Ishikawa (cell line): Measurements from ENCODE around the gene FN3K.

Experiments
- CEBPB ChIP-seq: IDR thresholded peaks from 2 replicates; pipeline ENCODE4 v1.6.1; 2012
- CREB1 ChIP-seq: IDR thresholded peaks from 2 replicates; pipeline ENCODE4 v1.6.1; 2012; ENCODE audit warnings: low read depth
- EGR1 ChIP-seq: IDR thresholded peaks from 2 replicates; pipeline ENCODE4 v1.6.1; 2012
- EP300 ChIP-seq: IDR thresholded peaks from 2 replicates; pipeline ENCODE4 v1.6.1; 2012; ENCODE audit warnings: borderline replicate concordance
- FOXM1 ChIP-seq: IDR thresholded peaks from 2 replicates; pipeline ENCODE4 v1.6.1; 2012; ENCODE audit warnings: low read depth, borderline replicate concordance
- NFIC ChIP-seq: IDR thresholded peaks from 2 replicates; pipeline ENCODE4 v1.6.1; 2012
- RAD21 ChIP-seq: IDR thresholded peaks from 2 replicates; pipeline ENCODE4 v1.6.1; 2012; ENCODE audit warnings: low read depth
- TAF1 ChIP-seq: IDR thresholded peaks from 2 replicates; pipeline ENCODE4 v1.6.1; 2012; ENCODE audit warnings: low read depth, mild to moderate bottlenecking
- TCF12 ChIP-seq: IDR thresholded peaks from 2 replicates; pipeline ENCODE4 v1.6.1; 2012; ENCODE audit warnings: low read depth
- TEAD4 ChIP-seq: IDR thresholded peaks from 2 replicates; pipeline ENCODE4 v1.6.1; 2012
- YY1 ChIP-seq: IDR thresholded peaks from 2 replicates; pipeline ENCODE4 v1.6.1; 2012; ENCODE audit warnings: low read depth
- ZBTB7A ChIP-seq: IDR thresholded peaks from 2 replicates; pipeline ENCODE4 v1.6.1; 2012; ENCODE audit warnings: low read depth
- TF ChIP-seq, protein P1 (sequence below): IDR thresholded peaks from 2 replicates; pipeline ENCODE4 v1.6.1; 2012
- TF ChIP-seq, protein P2 (sequence below): IDR thresholded peaks from 2 replicates; pipeline ENCODE4 v1.6.1; 2012; ENCODE audit warnings: low read depth, mild to moderate bottlenecking
- TF ChIP-seq, protein P3 (sequence below): IDR thresholded peaks from 2 replicates; pipeline ENCODE4 v1.6.1; 2012

Gene FN3K

DNA sequence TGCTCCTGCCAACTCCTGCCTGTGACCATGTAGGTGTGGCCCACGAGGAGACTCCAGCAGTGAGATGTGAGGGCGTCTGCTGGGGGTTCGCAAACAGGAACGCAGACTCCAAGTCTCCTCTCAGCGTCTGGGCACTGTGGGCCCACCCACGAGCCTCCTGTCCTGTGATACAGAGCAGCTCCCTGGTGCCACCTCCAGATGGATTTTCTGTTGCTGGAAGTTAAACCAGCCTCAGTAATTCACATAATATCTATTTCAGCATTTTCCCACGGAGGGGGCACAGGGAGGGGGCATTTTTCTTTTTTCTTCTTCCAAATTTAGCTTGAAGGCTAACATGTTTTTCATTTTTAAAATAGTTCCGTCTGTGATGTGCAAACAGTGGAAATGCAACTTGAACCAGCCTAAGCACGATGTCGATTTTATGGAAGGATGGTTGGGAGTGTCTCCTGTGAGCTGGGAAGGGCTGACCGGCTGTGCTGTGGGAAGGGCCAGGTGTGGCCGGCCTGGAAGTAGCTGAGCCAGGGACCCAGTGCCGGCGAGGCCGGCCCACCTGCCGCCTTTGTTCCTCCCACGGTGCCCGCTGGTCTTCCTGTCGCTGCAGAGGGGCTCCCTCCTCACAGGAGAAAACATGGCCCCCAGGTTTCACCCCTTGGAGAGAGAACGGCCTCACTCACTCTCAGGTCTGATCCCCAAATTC is 33.0 kb upstream of the FN3K start:
- TF ChIP-seq EGR1: no peak
- TF ChIP-seq TAF1: no peak
- no peak for TF ChIP-seq FOXM1
- TF ChIP-seq TEAD4: no peak
- TF ChIP-seq EP300: no peak
- TF ChIP-seq, protein P1, sequence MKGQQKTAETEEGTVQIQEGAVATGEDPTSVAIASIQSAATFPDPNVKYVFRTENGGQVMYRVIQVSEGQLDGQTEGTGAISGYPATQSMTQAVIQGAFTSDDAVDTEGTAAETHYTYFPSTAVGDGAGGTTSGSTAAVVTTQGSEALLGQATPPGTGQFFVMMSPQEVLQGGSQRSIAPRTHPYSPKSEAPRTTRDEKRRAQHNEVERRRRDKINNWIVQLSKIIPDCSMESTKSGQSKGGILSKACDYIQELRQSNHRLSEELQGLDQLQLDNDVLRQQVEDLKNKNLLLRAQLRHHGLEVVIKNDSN: no peak
- no peak for TF ChIP-seq ZBTB7A
- no peak for TF ChIP-seq YY1
- no peak for TF ChIP-seq RAD21

DNA sequence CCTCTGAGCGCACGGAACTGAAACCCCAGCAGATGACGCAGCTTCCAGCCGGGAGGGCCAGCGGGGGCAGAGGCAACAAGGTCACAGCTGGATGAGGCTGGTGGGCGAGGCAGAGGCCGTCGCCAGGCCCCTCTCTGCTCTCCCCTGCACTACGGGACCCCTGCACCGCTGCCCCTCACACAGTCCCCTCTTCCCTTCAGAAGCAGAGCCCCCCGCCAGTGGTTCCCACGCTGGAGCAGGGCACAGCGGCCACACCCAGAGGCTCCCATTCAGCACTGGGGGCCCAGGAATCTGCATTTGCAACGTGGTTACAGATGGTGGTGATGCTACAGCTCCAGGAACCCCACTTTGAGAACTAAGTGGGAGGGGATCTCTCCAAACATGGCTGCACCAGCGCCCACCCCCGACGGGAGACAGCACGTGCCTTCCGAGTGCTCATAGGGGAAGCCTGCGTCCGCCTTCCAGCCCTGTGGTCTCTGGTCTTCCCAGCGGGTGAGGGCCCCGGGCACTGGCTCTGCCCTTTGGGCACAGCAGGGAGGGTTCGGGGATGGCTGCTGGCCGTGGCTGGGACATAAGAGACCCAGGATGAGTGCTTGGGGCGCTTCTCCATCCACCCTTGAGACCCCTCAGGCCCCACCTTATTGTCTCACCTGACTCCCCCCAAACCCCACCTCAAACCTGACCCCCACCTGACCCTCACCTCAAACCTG is 32.2 kb upstream of the FN3K start:
- no peak for TF ChIP-seq CREB1
- no peak for TF ChIP-seq YY1
- TF ChIP-seq, protein P1: no peak
- no peak for TF ChIP-seq FOXM1
- TF ChIP-seq EGR1: no peak
- no peak for TF ChIP-seq CEBPB
- TF ChIP-seq, protein P2, sequence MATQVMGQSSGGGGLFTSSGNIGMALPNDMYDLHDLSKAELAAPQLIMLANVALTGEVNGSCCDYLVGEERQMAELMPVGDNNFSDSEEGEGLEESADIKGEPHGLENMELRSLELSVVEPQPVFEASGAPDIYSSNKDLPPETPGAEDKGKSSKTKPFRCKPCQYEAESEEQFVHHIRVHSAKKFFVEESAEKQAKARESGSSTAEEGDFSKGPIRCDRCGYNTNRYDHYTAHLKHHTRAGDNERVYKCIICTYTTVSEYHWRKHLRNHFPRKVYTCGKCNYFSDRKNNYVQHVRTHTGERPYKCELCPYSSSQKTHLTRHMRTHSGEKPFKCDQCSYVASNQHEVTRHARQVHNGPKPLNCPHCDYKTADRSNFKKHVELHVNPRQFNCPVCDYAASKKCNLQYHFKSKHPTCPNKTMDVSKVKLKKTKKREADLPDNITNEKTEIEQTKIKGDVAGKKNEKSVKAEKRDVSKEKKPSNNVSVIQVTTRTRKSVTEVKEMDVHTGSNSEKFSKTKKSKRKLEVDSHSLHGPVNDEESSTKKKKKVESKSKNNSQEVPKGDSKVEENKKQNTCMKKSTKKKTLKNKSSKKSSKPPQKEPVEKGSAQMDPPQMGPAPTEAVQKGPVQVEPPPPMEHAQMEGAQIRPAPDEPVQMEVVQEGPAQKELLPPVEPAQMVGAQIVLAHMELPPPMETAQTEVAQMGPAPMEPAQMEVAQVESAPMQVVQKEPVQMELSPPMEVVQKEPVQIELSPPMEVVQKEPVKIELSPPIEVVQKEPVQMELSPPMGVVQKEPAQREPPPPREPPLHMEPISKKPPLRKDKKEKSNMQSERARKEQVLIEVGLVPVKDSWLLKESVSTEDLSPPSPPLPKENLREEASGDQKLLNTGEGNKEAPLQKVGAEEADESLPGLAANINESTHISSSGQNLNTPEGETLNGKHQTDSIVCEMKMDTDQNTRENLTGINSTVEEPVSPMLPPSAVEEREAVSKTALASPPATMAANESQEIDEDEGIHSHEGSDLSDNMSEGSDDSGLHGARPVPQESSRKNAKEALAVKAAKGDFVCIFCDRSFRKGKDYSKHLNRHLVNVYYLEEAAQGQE: no peak
- no peak for TF ChIP-seq RAD21
- TF ChIP-seq ZBTB7A: no peak
- no peak for TF ChIP-seq TCF12
- TF ChIP-seq EP300: no peak
- TF ChIP-seq TEAD4: no peak
- TF ChIP-seq, protein P3, sequence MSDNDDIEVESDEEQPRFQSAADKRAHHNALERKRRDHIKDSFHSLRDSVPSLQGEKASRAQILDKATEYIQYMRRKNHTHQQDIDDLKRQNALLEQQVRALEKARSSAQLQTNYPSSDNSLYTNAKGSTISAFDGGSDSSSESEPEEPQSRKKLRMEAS: no peak
- no peak for TF ChIP-seq NFIC
- no peak for TF ChIP-seq TAF1

DNA sequence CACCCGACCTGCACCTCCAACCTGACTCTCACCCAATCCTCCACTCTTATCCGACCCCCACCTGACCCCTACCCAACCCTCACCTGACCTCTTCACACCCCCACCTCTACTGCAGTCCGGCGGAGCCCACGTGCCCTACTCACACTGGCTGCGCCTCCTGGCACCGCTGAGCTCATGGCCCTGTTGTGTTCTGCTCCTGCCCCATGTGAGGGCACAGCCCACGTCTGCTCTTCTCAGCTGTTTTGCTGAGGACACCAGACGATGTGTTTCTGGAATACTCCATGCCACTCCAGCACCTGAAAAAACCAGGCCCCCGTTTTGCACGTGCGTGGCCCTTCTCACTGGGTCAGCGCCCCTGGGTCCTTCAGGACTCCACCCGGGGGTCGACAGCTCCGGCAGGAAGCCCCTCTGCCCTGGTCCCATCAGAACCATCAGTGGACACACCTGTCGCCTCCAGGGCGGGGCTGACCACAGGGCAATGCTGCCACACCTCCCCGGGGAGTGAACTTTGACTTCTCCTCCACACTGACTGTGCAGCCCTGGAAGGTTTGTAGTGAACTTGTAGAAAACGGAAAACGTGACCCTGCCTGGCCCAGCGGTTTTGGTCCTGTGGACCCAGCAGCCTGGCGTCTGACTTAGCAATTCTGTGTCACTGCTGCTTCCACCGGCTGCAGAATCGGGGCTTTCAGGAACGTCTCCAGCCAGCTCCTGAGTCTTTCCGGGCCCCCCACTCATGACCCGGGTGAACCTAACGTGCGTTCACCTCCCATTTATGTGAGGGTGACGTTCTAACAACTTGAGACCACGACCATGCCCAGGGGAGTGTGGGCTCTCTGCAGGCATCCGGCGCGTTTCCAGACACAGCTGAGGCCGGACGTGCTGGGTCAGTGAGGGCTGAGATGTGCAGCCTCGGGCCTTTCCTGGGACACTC is 31.2 kb upstream of the FN3K start:
- TF ChIP-seq FOXM1: no peak
- TF ChIP-seq, protein P1: no peak
- TF ChIP-seq CEBPB: no peak
- no peak for TF ChIP-seq ZBTB7A
- no peak for TF ChIP-seq EGR1
- no peak for TF ChIP-seq EP300
- no peak for TF ChIP-seq NFIC
- TF ChIP-seq, protein P2: no peak
- no peak for TF ChIP-seq TEAD4
- TF ChIP-seq TCF12: no peak
- no peak for TF ChIP-seq YY1

DNA sequence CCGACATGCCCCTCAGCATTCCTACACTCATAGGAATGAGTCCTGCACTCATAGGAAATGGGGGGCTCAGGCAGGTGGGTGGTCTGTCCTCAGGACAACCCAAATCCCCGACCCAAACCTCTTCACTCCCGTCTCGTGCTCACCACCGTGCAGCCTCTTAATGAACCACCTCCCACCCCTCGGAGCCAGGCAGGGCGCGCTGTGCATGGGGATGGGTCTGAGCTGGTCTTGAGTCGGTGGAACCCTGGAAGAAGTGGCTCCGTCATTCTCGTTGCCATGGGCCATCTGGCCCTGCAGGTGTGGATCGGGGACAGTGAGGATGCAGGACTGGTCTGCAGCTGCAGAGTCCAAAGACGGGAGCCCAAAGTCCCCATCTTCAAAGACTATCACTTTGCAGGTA is 30.5 kb upstream of the FN3K start:
- TF ChIP-seq ZBTB7A (no peak), FOXM1 (no peak), TAF1 (no peak), CREB1 (no peak), RAD21 (no peak), EGR1 (no peak), CEBPB (no peak), EP300 (no peak), NFIC (no peak), TEAD4 (no peak), YY1 (no peak)
- TF ChIP-seq, protein P1: no peak
- TF ChIP-seq, protein P2: no peak
- TF ChIP-seq, protein P3: no peak
